Caco-2 (cell line): ENCODE measurements around the gene GDF10. TPM values are rescaled to one million over a fixed set of nuclear protein-coding genes. Genes with fewer than 3 reads are reported as not detected.

Source experiments
- BruUV-seq: library from RNA; stranded (reverse); fragments of 400-500 nt; replicated peaks from 2 replicates; lab custom pipeline; 2021; lab: Mats Ljungman, UMichigan
- CTCF ChIA-PET: fragments of 300-600 bp; sonication (Branson Sonifier 250); formaldehyde crosslinking; loops from one replicate; lab custom pipeline; 2022; ENCODE audit warnings: antibody characterized with exemption; lab: Charles Lee
- POLR2A ChIA-PET: fragments of 300-600 bp; sonication (Branson Sonifier 250); formaldehyde crosslinking; loops from one replicate; lab custom pipeline; 2022; ENCODE audit warnings: antibody characterized with exemption; lab: Charles Lee
- DNase-seq, 2 experiments: peaks; one replicate each; pipeline versions ENCODE4 v3.0.0 to v3.0.0-alpha.2; 2020 to 2022
- H3K27me3 ChIP-seq: replicated peaks from 2 replicates; pipeline ENCODE4 v1.6.0; 2011; ENCODE audit warnings: low read length; ENCODE audit not compliant: control insufficient read depth, insufficient read depth
- H3K36me3 ChIP-seq: 2 replicates; pipeline ENCODE4 v1.5.1; 2011; ENCODE audit warnings: low read length; ENCODE audit not compliant: control insufficient read depth, insufficient read depth
- H3K4me1 ChIP-seq: fragments of 250-450 bp; sonication (Bioruptor Pico); 2 replicates; pipeline ENCODE4 v1.5.1; 2020; ENCODE audit warnings: mild to moderate bottlenecking
- H3K4me3 ChIP-seq: 2 replicates; pipeline ENCODE4 v1.5.1; 2011; ENCODE audit warnings: low read depth, mild to moderate bottlenecking, control low read depth, low read length
- H3K9me3 ChIP-seq: fragments of 250-450 bp; sonication (Bioruptor Pico); 2 replicates; pipeline ENCODE4 v1.5.1; 2020; ENCODE audit warnings: mild to moderate bottlenecking, moderate library complexity
- H3K27ac Mint-ChIP-seq: one replicate; pipeline ENCODE4 v1.8.0; 2022; ENCODE audit warnings: mixed read lengths; ENCODE audit not compliant: unreplicated experiment
- H3K27me3 Mint-ChIP-seq: one replicate; pipeline ENCODE4 v1.8.0; 2022; ENCODE audit warnings: mixed read lengths; ENCODE audit not compliant: insufficient read depth, unreplicated experiment
- H3K36me3 Mint-ChIP-seq: one replicate; pipeline ENCODE4 v1.8.0; 2022; ENCODE audit warnings: mild to moderate bottlenecking, mixed read lengths; ENCODE audit not compliant: insufficient read depth, unreplicated experiment
- H3K4me1 Mint-ChIP-seq: one replicate; pipeline ENCODE4 v1.8.0; 2022; ENCODE audit warnings: low read depth, mixed read lengths; ENCODE audit not compliant: unreplicated experiment
- H3K4me3 Mint-ChIP-seq: one replicate; pipeline ENCODE4 v1.8.0; 2022; ENCODE audit warnings: mild to moderate bottlenecking, moderate library complexity, mixed read lengths; ENCODE audit not compliant: unreplicated experiment
- H3K9me3 Mint-ChIP-seq: one replicate; pipeline ENCODE4 v1.8.0; 2022; ENCODE audit warnings: mixed read lengths; ENCODE audit not compliant: unreplicated experiment
- intact Hi-C: fragments of 100-400 bp; cut with micrococcal nuclease; formaldehyde crosslinking; loops from one replicate; pipeline ENCODE4 v1.10.0; 2022; ENCODE audit not compliant: unreplicated experiment
- total RNA-seq: library from RNA; stranded (reverse); gene quantifications from 2 replicates; pipeline ENCODE4 v1.2.3, GENCODE V29; 2022
- TF ChIP-seq, protein P1 (sequence below), 2 experiments: fragments of 200-600 bp in 1 of 2; IDR thresholded peaks; 1 replicate in 1 of 2; 2 replicates in 1 of 2; pipeline versions ENCODE4 v1.5.1 to v1.8.0; 2011 to 2022; ENCODE audit warnings: antibody characterized with exemption in 1 of 2, control low read depth in 1 of 2, inconsistent platforms in 1 of 2, low read depth in 1 of 2, low read length in 1 of 2, mild to moderate bottlenecking in 1 of 2, moderate library complexity in 1 of 2; ENCODE audit not compliant: insufficient read depth in 1 of 2, severe bottlenecking in 1 of 2, unreplicated experiment in 1 of 2

GDF10 gene
- total RNA-seq, 1 experiment from 2014 or later = not detected

DNA sequence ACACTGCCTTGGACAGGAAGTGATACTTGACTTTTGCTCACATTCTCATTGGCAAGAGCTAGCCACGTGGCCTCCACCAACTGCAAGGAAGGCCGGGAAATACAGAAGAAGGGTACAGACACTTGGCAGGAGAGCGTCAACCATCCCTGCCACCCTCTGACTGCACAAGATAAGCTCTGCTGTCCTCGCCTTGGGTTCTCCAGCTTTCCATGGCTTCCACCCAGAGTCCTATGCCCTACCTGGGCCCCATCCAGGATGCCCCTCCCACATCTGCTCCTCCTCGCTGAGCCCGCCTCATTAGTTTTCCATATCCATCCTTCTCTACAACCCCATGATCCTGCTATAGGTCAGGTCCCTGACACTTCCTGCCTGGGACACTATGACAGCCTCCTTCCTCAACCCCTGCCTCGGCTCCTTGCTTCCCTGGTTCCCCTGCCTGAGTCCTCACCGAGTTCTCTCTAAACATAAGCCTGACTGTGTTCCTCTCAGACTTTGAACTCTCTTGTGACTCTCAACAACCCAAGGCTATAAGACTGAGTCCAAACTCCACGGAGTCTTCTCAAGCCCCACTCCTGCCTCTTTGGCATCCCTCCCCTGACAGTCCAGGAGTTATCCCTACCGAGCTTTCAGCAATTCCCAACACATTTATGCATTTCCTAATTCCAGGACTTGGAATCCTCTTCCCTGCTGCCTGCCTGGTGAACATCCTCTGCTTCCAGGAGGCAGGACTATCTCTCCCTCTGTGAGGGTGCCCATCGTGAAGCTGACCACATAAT lies 23.2 kb upstream of the GDF10 start:
- no peaks in the 10 kb centered on the region for H3K36me3 Mint-ChIP-seq
- intact Hi-C loops = no loop called here

GRCh38 chr10:47277352-47278151 lies 22.4 kb upstream of the GDF10 start:
- no peak overlapping the region for H3K27ac Mint-ChIP-seq
- no peaks in the 10 kb centered on the region for H3K4me1 ChIP-seq
- no peaks in the 10 kb centered on the region for H3K36me3 Mint-ChIP-seq
- H3K9me3 Mint-ChIP-seq = peaks cover 6% of the 10 kb centered on the region
- no peaks in the 10 kb centered on the region for H3K36me3 ChIP-seq
- TF ChIP-seq, protein P1, sequence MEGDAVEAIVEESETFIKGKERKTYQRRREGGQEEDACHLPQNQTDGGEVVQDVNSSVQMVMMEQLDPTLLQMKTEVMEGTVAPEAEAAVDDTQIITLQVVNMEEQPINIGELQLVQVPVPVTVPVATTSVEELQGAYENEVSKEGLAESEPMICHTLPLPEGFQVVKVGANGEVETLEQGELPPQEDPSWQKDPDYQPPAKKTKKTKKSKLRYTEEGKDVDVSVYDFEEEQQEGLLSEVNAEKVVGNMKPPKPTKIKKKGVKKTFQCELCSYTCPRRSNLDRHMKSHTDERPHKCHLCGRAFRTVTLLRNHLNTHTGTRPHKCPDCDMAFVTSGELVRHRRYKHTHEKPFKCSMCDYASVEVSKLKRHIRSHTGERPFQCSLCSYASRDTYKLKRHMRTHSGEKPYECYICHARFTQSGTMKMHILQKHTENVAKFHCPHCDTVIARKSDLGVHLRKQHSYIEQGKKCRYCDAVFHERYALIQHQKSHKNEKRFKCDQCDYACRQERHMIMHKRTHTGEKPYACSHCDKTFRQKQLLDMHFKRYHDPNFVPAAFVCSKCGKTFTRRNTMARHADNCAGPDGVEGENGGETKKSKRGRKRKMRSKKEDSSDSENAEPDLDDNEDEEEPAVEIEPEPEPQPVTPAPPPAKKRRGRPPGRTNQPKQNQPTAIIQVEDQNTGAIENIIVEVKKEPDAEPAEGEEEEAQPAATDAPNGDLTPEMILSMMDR (IDR thresholded peaks at IDR 0.05; ENCODE audit: insufficient read depth in 1 of 2, low read depth in 1 of 2, low read length in 1 of 2, severe bottlenecking in 1 of 2, unreplicated experiment in 1 of 2) = no peak
- peaks cover 6% of the 10 kb centered on the region for H3K4me1 Mint-ChIP-seq
- H3K4me3 Mint-ChIP-seq = no peak overlapping the region
- no peak overlapping the region for H3K4me3 ChIP-seq
- CTCF ChIA-PET = no interaction called here
- BruUV-seq = no TSS peak
- intact Hi-C loops = no loop called here
- peaks cover 16% of the 10 kb centered on the region for H3K9me3 ChIP-seq
- POLR2A ChIA-PET = no interaction called here
- peaks cover 22% of the 10 kb centered on the region for H3K27me3 Mint-ChIP-seq
- DNase-seq = no peak
- no peaks in the 10 kb centered on the region for H3K27me3 ChIP-seq

More for the DNA sequence above, 23.2 kb upstream of the GDF10 start:
- H3K9me3 Mint-ChIP-seq = peaks cover 6% of the 10 kb centered on the region
- CTCF ChIA-PET = no interaction called here
- no TSS peak for BruUV-seq
- no peak overlapping the region for H3K4me3 Mint-ChIP-seq
- Histone ChIP-seq H3K4me3 (no peak overlapping the region), H3K4me1 (no peaks in the 10 kb centered on the region), H3K36me3 (no peaks in the 10 kb centered on the region), H3K9me3 (peaks cover 16% of the 10 kb centered on the region), H3K27me3 (no peaks in the 10 kb centered on the region)
- peaks cover 6% of the 10 kb centered on the region for H3K4me1 Mint-ChIP-seq
- no peak for DNase-seq
- TF ChIP-seq, protein P1 (IDR thresholded peaks at IDR 0.05; ENCODE audit: insufficient read depth in 1 of 2, low read depth in 1 of 2, low read length in 1 of 2, severe bottlenecking in 1 of 2, unreplicated experiment in 1 of 2) = no peak
- no peak overlapping the region for H3K27ac Mint-ChIP-seq
- peaks cover 22% of the 10 kb centered on the region for H3K27me3 Mint-ChIP-seq
- POLR2A ChIA-PET = interaction anchor here (0.6 kb wide), 1 partner anchor 50 kb away, joined by 3 read pairs; no protein-coding TSS in a partner anchor

GRCh38 chr10:47278152-47278473 lies 21.9 kb upstream of the GDF10 start:
- Mint-ChIP-seq H3K27me3 (peaks cover 22% of the 10 kb centered on the region), H3K9me3 (peaks cover 6% of the 10 kb centered on the region), H3K36me3 (no peaks in the 10 kb centered on the region), H3K27ac (no peak overlapping the region), H3K4me3 (no peak overlapping the region), H3K4me1 (peaks cover 6% of the 10 kb centered on the region)
- H3K36me3 ChIP-seq = no peaks in the 10 kb centered on the region
- intact Hi-C loops = no loop called here
- no peak for DNase-seq
- peaks cover 15% of the 10 kb centered on the region for H3K9me3 ChIP-seq
- CTCF ChIA-PET = no interaction called here
- TF ChIP-seq, protein P1 (IDR thresholded peaks at IDR 0.05; ENCODE audit: insufficient read depth in 1 of 2, low read depth in 1 of 2, low read length in 1 of 2, severe bottlenecking in 1 of 2, unreplicated experiment in 1 of 2) = no peak
- POLR2A ChIA-PET = no interaction called here
- H3K27me3 ChIP-seq = no peaks in the 10 kb centered on the region
- H3K4me1 ChIP-seq = no peaks in the 10 kb centered on the region
- H3K4me3 ChIP-seq = no peak overlapping the region
- no TSS peak for BruUV-seq
